ENCODE results near the gene MMP12.
A peak's percentile ranks its signal among the peaks of the same experiment; 100 is the strongest.
"Not testable (repeated sequence)": the region's sequence is repeated elsewhere in the genome, so short reads cannot be mapped to it uniquely, and the experiment has no call there.

The MMP12 gene

DNA sequence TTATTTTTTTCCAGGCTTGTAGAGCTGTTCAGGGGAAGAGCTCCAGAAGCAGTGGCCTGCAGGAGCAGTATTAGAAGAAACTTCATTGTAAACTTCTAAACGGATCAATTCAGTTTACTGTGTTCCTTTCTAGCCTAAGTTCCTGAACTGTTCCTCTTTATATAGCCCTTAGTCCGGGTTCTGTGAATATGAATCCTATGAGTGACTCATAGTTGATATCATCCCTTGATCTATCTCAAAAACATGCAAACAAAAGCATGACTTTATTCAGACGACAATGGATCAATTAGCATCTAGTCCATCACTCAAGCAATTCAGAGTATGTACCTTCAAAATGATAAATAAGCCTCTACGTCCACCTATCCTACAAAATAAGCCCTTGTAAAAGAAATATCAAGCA, at the start of gene MMP12:
Gene MMP12 (minus strand): TSS at position 131 of the 400 bp plus-strand sequence. CDS start 45 bp downstream, at position 86.
- no peak for DNase-seq (ENCODE audit: low spot score)

DNA sequence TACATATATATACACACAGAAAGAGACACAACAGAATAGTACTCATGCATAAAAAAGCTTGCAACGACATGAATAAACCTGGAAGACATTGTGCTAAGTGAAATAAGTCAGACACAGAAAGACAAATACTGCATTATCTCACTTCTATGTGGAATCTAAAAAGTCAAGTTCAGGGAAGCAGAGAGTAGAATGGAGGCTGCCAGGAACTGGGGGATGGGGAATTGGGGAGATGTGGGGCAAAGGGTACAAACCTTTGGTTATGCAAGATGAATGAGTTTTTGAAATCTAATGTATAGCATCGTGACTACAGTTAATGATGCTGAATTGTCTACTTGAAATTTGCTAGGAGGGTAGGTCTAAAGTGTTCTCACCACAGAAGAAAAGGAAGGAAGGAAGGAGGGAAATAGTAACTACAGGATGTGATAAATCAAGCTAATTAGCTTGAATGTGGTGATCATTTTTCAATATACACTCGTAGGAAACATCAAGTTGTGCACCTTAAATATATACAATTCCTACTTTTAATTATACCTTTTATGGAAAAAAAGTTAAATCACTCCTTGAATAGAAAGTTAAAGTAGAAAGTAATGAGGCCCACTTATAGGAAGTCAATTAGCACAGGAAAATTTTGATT, 46.9 kb upstream of the MMP12 start:
- DNase-seq (ENCODE audit: low spot score) = no peak

DNA sequence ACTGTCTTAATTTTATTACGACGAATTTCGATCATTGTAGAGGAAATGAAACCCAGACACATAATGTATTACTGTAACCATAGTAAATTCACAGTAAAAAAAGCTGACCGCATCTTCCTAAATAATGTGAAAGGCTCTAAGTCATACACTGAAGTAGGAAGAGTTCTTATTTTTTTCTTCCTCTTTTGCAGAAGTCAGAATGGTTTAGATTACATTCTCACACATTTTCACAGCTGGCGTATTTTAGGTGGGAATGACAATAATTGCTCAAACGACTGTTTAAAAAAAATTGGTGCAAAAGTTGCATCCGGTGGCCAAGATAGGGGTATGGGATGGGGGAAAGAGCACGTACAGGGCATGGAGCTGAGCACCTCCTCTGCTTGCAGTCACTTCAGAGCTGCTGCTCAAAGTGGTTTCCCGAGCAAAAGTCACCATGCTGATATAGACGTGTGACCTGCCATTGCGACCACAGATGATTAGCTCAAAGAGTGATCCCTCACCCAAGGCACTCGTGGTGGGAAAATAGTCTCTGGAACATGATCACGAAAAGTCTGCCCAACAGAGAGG, 45.4 kb upstream of the MMP12 start:
- no peak for DNase-seq (ENCODE audit: low spot score)

DNA sequence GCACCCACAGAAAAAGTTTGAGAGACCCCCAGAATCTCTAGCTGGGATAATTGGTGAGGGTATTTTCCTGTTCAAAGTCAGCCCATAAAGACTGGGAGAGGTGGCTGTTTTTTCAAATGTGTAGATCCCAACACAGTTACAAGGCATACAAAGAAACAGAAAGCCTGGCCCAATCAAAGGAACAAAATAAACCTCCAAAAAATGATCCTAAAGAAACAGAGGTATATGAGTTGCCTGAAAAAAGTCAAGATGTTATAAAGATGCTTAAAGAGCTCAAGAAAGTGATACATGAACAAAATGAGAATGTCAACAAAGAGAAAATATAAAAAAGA, 40.2 kb upstream of the MMP12 start:
- no peak for DNase-seq (ENCODE audit: low spot score)

DNA sequence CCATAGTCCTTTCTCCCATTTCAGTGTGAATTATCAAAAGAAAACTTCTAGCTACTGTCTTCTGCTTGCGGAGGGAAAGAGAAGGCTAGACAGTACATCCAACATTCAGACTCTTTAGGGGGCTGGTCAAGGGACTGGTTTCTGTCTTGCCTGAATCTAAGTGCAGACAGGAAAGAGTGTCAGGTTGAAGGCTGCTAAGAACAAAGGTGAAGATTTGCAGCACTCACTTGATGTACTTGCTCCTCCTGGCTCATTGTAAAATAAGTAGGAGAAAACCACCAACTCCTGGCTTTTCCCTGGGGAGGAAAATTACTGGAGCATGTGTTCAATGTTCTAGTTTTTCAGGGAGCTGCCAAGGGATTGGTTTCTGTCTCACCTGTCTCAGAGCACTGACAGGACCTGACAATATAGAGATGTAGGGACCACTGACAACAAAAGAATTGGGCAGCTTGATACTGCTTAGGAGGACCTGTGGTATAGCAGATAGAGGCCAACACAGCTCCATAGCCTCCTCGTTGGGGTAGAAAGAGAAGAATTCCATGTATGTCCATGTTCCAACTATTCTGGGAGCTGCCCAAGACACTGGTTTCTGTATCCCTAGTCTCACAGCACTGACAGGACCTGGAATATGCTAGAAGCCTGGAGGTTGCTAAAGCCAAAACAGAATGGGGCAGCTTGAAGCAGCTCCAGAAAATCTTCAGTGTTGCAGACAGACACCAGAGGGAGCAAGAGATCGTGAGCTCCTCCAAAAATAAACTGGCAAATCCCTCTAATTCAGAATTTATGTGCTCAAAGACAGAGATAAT, 39.7 kb upstream of the MMP12 start:
- DNase-seq (ENCODE audit: low spot score) = no peak

DNA sequence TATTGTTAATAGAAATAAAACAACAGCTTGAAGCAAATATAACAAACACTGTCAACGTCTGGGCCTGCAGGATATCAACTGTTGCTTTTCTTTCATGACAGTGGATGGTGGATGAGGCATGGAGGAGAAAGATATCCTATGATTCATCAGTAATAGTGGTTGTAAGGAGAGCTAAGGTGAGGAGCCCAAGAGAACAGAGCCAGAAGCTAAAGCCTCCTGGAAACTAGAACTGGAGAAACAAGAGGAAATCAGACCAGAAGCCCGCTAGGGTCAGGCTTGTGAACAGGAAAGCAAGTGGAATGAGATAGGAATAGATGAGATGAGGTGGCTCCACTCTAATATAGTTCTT, 37.7 kb upstream of the MMP12 start:
- DNase-seq (ENCODE audit: low spot score) = no peak

DNA sequence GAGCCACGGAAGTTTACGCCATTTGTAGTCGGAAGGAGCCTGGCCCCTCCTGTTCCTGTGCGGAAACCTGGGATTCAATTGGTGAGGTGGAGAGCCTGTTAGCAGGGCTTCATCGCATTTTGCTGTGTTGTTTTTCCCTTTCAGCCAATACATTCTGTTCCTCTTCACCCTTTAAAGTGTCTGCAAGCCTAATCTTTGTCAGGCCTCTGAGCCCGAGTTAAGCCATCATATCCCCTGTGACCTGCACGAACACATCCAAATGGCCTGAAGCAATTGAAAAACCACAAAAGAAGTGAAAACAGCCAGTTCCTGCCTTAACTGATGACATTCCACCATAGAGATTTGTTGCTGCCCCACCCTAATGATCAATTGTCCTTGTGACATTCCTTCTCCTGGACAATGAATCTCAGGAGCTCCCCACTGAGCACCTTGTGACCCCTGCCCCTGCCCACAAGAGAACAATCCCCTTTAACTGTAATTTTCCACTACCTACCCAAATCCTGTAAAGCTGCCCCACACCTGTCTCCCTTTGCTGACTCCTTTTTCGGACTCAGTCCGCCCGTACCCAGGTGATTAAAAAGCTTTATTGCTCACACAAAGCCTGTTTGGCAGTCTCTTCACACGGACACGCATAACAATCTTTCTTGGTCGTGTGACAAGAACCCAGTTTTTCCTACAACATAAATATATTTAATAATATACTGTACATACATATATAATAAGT, 37.1 kb upstream of the MMP12 start:
- no peak for DNase-seq (ENCODE audit: low spot score)

DNA sequence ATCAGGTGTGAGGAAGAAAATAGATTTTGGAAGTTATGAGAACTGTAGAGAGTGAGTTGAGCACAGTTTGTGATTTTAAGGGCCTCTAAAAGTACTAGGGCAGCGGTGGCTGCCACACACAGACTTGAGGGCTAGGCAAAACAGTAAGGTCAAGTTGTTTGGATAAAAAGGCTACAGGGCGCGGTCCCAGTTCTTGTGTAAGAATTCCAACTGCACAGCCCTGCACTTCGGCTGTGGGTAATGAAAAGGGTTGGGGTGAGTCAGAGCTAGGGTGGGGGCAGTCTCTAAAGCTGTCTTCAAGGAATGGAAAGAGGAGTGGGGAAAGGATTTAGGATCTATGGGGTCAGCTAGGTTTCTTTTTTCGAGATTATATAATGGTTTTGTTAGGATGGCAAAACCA, 31.1 kb upstream of the MMP12 start:
- not testable (repeated sequence) for DNase-seq (ENCODE audit: low spot score)

DNA sequence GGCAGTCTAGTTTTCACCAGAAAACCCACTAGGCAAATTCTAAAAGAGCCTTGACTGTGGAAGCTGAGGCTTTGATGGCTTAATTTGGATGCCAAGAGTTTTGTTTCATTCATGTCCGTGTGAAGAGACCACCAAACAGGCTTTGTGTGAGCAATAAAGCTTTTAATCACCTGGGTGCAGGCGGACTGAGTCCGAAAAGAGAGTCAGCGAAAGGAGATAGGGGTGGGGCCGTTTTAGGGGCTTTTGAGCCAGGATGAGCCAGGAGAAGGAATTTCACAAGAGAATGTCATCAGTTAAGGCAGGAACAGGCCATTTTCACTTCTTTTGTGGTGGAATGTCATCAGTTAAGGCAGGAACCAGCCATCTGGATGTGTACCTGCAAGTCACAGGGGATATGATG, 29.1 kb upstream of the MMP12 start:
- not testable (repeated sequence) for DNase-seq (ENCODE audit: low spot score)

DNA sequence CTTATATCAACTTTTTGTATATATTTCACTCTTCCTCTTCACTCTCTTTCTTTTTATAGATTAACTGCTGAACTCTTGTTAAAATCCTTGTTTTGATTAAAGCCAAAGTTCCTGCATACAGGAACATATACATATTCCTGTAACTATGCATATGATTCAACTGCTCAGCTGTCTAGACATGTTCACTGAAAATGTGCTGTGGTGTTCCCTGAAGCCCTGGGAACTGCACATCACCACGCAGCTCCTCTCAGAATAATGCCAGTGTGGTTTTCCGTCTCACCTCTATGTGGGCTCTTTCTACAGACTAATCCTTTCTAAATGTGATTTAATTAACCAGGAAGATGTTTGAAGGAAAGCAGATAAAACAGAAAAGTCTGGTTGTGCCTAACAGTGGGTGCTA, 25.6 kb upstream of the MMP12 start:
- no peak for DNase-seq (ENCODE audit: low spot score)

DNA sequence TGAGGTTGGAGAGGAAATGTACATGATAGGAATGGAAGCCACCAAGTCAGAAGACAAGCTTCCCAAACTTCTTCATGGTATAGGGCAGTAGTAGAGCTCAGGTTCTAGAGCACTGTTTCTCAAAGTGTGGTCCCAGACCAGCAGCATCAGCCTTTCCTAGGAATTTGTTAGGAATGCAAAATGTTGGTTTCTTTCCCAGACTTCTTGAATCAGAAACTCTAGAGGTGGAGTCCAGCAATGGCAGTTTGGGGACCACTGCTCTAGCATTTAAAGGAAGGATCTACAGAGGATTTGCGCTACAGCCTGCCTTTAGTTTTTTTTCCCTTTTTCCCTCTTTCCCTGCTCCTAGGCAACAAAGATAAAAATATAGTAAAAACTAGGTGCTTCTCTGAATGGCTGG, 17.0 kb upstream of the MMP12 start:
- DNase-seq (ENCODE audit: low spot score) = no peak

DNA sequence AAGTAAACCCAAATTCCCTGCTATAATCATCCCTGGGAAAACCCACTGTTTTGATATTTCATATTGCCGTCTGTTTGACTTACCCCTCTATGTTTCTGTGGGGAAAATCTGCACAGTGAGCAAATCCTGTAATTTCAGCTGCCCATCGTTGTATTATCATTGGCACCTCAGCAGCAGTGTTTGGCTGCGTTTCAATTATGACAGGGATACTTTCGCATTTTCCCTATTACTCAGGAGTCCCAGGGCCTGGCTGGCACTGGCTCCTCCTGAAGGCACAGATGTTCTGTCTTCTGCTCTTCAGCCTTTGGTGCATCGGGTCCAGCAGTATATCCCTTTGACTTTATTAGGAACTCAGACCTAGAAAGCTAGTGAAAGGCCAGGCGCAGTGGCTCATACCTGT, 12.2 kb upstream of the MMP12 start:
- no peak for DNase-seq (ENCODE audit: low spot score)

DNA sequence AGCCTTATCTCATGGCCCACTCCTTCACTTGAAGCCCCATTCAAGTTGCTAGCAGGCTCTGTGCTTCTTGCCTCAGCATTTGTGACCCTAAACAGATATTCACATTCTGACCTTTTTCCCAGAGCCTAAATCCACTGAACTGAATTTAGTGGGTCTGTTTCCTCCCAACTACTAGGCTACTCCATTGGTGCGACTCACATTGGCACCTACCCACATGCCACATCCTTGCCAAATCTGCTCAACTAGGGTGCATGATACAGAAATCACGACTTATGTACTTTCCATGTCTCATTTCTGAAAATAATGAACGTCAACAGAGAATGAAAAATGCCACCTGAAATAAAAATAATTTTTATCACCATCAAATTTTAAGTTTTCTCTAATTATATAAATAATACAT, 8.4 kb upstream of the MMP12 start:
- DNase-seq (ENCODE audit: low spot score) = no peak

DNA sequence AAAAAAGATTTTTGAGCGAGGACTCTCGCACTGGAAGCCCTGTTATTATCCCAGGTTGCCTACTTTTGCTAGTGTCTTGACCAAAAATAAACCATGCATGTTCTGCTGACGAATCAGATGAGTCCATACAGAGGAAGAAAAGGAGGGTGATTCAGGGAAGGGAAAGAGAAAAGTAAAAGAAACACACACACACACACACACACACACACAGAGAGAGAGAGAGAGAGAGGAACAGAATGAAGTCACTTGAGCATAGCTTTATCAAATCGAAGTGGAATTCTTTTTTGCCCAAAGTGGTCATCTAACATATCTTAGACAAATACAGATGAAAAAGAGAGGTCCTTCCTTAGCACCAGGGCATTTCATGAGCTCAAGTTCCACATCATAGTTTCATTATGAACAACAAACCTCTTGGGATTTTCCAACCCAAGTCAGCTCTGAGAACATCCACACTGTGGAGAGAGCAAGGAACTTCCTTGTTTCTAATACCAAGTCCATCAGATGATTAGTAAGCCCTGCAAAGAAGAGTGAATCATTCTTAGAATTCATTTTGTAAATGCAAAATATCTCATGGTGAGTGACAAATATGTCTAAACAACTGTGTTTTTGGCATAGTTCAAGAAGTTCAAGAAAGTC, 7.7 kb upstream of the MMP12 start:
- DNase-seq (ENCODE audit: low spot score) = no peak

DNA sequence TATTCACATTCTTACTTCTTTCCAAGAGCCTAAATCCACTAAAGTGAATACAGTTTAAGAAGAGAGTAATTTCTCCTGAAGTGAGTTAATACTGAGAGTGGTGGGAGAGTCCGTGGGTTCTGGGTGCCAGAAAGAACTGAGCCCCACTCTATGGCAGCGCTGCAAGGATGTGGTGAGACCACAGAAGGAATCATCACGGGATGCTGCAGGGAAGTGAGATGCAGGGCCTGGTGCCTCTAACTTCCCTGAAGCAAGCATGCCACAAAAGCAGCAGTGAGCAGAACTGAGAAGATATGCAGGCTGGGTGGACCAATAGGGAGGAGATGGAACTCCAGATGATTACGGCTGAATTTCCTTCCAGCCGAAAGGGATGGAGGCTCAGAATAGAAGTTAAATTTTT, 5.0 kb upstream of the MMP12 start:
- no peak for DNase-seq (ENCODE audit: low spot score)

DNA sequence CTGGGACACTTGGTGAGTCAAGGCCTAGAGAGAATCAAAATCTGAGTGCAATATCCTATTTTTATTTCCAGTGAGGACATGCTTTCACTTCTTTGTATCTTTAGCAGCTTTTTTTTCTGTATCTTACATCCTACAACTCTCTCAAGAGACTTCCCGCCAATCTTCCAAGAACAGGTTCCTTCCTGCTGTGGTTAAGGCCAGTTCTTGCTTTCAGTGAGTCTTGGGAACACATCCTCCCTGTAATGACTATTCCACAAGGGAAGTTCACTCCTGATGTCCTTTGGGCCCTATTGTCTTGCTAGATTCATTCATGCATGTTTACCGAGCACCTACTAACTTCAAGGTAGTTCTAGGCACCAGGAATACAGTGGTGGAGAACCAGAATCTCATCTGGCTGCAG, 3.8 kb upstream of the MMP12 start:
- no peak for DNase-seq (ENCODE audit: low spot score)

DNA sequence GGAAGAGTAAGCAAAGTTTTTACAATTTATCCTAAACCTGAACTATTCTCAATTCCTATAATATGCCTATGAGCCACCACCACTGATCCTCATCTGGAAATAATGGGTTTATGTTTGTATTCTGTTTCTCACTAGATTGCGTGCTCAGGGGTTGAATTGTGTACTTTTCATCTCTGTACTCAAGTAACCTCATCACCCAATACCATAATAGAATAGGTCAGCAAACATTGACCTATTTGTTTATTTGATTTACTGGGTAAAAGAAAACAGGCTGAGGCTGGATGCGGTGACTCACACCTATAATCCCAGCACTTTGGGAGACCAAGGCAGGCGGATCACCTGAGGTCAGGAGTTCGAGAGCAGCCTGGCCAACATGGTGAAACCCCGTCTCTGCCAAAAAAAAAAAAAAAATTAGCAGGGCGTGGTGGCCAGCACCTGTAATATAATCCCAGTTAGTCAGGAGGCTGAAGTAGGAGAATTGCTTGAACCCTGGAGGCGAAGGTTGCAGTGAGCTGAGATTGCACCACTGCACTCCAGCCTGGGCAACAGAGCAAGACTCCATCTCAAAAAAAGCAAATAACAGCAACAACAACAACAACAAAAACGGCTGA, 5.3 kb downstream of the MMP12 start:
- DNase-seq (ENCODE audit: low spot score) = not testable (repeated sequence)

DNA sequence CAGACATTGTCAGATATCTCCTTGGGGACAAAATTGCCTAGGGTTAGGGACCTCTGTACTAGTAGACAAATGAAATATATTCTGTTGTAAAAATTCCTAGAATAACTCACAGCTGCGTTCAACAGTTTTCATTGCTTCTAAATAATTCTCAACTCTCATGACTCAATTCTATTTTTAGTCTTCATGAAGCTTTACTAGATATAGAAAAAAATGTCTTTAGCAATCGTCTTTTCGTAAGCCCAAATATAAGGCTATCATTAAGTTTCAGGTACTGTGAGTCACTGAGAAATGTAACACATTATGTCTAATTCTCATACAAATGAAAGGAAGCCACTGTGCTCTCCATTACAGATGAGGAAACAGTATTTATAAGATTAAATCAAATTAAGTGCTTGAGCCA, 6.4 kb downstream of the MMP12 start:
- DNase-seq (ENCODE audit: low spot score) = peak; percentile 19

DNA sequence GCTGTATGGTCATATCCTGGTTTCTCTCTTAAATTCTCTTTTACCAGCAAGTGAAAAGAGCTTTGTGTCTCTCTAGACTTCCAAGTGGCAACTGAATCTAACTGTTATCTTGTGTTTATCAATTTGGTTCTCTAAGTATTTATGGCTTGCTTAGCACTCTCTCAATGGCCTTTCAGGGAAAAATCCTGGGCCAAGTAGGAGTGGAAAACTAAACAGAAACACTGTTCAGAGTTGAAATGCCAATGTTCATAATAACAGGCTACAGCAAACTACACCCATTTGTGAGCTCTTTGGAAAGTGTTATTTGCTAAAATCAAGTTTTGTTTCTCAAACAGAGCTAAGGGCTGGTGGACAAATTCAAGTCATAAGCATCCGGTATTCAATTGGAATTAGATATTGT, 10.1 kb downstream of the MMP12 start:
- DNase-seq (ENCODE audit: low spot score) = no peak

DNA sequence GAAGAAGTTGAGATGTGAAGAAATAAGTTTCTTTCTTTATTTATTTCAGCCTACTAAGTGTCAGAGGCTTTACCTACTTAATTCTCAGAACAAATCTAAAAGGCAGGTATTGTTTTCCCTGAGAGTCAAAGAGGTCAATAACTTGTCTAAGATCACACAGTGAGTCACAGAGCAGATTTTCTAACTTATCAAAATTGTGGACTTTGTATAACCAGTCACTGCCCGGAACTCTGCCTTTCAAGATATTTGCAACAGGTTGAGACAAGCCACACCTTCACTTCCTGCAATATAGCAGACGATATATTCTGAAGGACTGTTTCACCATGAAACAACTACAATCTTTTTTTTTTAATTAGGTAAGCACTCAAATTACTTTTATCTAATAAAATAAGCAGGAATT, 20.8 kb downstream of the MMP12 start:
- no peak for DNase-seq (ENCODE audit: low spot score)

DNA sequence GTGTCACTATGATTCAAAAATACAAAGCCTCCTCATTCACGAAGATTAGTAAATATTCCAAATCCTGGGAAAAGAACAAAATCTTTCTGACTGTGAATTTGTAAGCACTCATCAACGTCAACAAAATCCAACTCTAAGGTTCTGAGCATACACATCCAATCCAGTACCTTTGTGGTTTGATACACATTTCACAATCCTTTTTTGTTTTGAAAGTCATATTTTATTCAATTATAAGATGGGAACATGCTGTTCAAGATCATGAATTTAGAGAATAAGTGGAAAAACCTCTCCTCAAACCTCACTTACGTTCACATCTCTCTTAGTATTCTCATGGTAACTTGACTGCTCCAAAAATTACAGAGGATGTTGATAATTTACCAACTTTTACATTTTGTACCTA, 21.7 kb downstream of the MMP12 start:
- DNase-seq (ENCODE audit: low spot score) = no peak
